COLO668 (cell line): ENCODE results near the gene KCNJ4.

Experiments
- DNase-seq: peaks from one replicate; lab custom pipeline; 2025; ENCODE audit not compliant: unreplicated experiment; lab: John Stamatoyannopoulos, UW

KCNJ4 gene

GRCh38 chr22:38455076-38455529 is at the start of gene KCNJ4:
Gene KCNJ4, minus strand, starts transcription at chr22:38455199. Its CDS starts 27,067 bp downstream, at chr22:38428132.
- DNase-seq: no peak

DNA sequence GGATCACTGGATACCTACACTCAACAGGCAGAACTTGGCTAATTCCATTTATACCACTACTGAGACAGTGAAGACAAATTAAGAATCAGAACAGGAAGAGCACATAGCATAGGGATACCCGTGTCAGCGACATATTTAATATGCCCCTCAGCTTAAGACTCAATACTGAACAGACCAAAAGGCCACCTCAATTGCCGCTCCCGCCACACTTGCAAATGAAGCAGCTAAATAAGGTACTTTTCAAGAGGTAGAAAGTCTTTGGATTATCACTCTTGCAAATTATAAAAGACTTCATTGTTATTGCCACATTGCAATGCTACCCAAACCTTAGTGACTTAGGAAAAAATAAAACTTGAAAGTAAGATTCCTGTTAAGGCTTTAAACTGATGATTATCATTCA is 48.0 kb upstream of the KCNJ4 start:
- DNase-seq: no peak

- DNase-seq: no peak
These were observed 47.0 kb upstream of the KCNJ4 start for GRCh38 chr22:38501797-38502672.

GRCh38 chr22:38497869-38498268 is 42.9 kb upstream of the KCNJ4 start:
- DNase-seq: no peak

- DNase-seq: no peak
These were observed 39.9 kb upstream of the KCNJ4 start for GRCh38 chr22:38494939-38495338.

- no peak for DNase-seq
These were observed 39.5 kb upstream of the KCNJ4 start for GRCh38 chr22:38494498-38494897.

DNA sequence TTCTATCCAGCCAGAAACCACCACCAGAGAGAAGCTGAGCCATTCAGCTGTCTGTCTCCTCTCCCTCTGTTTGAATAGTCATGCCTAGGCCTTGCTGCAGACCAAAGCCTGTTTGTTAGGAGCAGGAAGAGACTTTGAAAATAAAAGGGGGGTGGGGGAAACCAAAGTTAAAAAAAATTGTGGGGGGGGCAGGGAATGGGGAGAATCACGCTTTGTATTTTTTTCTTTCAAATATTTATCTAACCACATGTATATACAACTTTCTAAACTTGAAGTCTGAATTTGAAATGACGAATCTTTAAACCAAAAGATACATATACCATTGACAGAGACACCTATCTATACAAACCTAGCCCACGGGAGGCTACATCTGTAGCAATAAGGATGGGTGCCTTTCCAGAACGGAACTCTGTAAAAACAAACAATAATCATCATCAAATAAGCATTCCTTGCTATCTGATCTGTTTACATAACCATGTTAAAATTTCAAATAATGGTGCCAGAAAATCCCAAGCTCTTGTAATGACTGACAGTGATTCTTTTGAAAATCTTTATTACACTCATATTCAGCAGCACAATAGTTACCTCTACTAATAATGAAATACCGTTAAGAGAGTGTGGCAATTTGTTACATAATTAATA is 36.8 kb upstream of the KCNJ4 start:
- no peak for DNase-seq

- DNase-seq: no peak
These were observed 35.9 kb upstream of the KCNJ4 start for GRCh38 chr22:38490915-38491314.

DNA sequence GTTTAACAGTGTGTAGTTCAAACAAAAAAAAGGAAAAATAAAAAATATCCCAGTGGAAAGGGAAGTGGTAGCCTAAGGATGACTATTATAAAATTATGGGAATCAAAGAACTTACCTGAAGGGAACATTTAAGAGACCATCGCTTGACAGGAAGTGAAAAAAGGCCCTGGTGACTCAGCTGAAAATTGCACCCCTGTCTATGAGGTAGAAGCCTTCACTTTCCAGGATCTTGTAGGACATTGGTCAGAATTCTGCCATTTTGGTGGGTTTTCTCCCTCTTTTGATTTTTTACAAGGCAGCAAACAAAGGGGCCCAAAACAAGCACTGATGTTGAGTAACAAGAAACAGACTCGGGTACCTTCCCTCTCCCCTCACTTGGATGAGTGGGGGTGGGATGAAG is 35.5 kb upstream of the KCNJ4 start:
- DNase-seq: no peak

DNA sequence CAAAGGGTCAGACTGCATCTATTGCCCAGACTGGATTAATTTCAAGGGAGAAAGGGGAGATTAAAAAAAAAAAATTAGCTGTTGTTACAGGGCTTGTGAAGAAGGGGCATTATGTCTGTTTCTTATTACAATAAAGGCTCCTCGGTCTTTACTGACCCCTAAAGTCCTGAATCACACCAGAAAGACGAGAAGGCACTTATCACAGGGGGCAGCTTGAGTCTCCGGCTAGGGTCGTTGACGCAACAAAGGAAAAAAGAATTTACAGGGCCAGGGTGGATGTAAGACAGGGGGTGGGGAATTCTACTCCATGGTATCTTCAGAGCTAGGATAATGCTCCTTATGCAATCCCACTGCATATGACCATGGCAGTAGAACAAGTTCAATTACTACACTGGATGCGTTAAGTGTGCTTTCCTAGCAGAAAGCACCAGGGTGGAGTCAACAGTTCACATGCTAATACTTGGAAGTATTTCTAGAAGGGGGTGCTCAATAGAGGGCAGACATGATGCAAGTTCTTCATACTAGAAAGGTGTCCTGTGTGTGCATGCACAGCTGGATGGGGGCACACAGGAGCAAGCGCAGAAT is 34.7 kb upstream of the KCNJ4 start:
- DNase-seq: no peak

GRCh38 chr22:38489142-38489541 is 34.1 kb upstream of the KCNJ4 start:
- DNase-seq: no peak

- no peak for DNase-seq
These were observed 32.9 kb upstream of the KCNJ4 start for GRCh38 chr22:38487946-38488345.

DNA sequence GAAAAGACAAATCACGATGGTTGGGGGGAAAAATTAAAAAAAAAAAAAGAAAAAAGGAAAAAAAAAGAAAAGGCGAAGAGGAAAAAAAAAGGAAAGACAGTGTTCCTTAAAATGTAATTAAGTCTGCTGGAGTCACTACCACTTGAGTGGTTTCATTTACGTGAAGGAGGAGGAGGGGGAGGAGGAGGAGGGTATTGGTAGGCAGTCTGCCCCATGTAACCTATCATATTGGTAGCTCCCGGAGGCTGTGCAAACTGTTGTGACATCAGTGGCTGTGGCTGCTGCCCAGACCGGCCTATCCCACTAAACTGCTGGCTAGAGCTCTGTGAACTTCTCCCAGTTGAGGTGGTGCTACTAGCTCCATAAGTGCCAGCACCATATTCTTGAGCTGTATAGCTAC is 30.8 kb upstream of the KCNJ4 start:
- no peak for DNase-seq

DNA sequence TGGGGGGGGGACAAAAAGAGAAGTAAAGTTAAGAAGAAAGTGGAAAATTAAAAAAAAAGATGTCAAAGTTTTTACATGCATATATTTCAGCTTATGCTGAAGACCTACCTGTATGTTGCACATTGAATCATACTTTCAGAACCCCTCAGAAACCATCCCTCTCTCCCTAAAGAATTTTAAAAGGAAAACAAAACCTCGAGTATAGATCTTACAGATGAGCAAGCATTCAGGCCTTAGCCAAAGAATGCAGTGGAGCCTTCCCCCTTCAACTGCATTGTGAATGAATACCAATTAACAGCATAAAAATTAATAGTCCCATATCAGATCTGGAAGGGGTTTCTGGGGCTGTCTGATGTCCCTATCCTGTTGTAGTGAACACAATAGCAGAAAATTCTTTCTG is 29.2 kb upstream of the KCNJ4 start:
- no peak for DNase-seq

GRCh38 chr22:38482662-38483308 is 27.8 kb upstream of the KCNJ4 start:
- no peak for DNase-seq

DNA sequence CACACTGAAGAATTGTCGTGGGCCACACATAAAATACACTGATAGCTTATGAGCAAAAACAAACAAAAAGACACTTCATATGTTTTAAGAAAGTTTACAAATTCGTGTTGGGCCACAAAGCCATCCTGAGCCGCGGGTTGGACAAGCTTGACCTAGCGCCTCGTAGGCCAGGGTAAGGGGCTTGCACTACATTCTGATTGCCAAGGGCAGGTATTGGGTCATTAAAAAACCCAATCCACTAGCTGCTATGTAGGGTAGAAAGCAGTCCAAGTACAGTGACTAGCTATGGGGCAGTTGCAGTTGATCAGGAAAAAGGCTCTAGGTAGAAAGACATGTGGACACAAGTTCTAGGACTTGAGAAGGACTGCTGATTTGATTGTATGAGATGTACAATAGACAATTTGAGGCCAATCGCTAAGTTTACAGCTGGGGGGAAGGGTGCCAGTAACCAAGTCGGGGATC is 26.9 kb upstream of the KCNJ4 start:
- DNase-seq: no peak

DNA sequence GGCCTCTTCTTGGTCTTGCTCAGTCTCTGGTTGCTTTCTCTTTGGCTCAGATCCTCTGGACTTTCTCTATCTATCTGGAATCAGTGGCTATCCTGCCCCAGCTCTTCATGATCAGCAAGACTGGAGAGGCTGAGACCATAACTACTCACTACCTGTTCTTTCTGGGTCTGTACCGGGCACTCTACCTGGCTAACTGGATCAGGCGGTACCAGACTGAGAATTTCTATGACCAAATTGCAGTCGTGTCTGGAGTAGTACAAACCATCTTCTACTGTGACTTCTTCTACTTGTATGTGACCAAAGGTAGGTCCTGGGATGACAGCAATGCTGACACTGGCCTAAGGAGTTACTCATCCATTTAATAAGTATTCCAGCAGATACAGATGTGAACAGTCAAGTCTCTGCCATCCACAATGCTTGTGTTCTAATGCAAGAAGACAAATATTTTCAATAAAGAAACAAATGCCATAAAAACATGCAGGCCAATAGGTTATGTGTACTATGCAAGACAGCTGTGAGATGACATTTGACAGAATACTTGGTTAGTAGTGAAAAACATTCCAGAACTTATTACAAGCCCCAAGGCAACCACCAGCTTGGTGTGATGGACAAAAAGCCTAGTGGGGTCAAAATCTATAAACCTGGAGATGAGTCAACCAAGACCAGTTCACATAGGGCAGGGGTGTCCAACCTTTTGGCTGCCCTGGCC is 26.3 kb upstream of the KCNJ4 start:
- no peak for DNase-seq

DNA sequence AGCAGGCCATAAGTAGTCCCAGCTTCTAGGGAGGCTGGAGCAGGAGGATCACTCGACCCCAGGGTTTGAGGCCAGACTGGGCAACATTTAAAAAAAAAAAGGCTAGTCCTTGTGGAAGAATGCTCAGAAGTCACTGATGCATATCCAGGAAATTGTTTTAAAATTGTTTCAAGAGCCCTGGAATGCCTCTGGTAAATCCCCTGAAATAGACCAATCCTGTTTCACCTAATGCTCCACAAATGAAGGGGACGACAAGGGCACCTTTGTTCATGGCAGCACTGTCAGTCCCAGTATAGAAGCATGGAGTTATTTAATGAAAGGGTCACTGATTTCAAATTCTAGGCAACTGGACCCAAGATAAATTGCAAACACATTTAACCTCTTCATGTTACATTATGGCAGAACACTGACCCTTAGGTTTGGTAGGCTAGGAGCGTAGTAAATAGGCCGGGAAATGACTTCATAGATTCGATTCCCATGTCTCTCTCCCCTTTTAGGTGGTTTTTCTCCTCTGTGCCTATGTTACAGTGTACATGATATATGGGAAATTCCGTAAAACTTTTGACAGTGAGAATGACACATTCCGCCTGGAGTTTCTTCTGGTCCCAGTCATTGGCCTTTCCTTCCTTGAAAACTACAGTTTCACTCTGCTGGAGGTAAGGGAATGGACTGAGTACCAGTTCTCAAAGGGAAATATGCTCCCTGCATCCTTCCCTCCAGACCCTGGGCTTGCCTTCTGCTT is 24.3 kb upstream of the KCNJ4 start:
- no peak for DNase-seq

- no peak for DNase-seq
These were observed 22.6 kb upstream of the KCNJ4 start for GRCh38 chr22:38477585-38477984.

- no peak for DNase-seq
These were observed 19.1 kb upstream of the KCNJ4 start for GRCh38 chr22:38474003-38474607.
